ENCODE results near the gene ALG1L2.
"Not testable (repeated sequence)": the region's sequence is repeated elsewhere in the genome, so short reads cannot be mapped to it uniquely, and the experiment has no call there.

The ALG1L2 gene

GRCh38 chr3:130081351-130081881 is at the start of gene ALG1L2:
TSS of gene ALG1L2 (plus strand) at chr3:130081831. CDS start at chr3:130082017, 186 bp downstream.
- DNase-seq (ENCODE audit: low read depth) = no peak

- DNase-seq (ENCODE audit: low read depth) = not testable (repeated sequence)
Observed at GRCh38 chr3:130037126-130037815, 44.4 kb upstream of the ALG1L2 start.

- DNase-seq (ENCODE audit: low read depth) = not testable (repeated sequence)
Observed at GRCh38 chr3:130042736-130043135, 38.9 kb upstream of the ALG1L2 start.

GRCh38 chr3:130043658-130044057 is 38.0 kb upstream of the ALG1L2 start:
- DNase-seq (ENCODE audit: low read depth) = not testable (repeated sequence)

GRCh38 chr3:130044370-130044769 is 37.3 kb upstream of the ALG1L2 start:
- no peak for DNase-seq (ENCODE audit: low read depth)

- no peak for DNase-seq (ENCODE audit: low read depth)
Observed at GRCh38 chr3:130048726-130049125, 32.9 kb upstream of the ALG1L2 start.

- DNase-seq (ENCODE audit: low read depth) = not testable (repeated sequence)
Observed at GRCh38 chr3:130052366-130052765, 29.3 kb upstream of the ALG1L2 start.

- not testable (repeated sequence) for DNase-seq (ENCODE audit: low read depth)
Observed at GRCh38 chr3:130052965-130053364, 28.7 kb upstream of the ALG1L2 start.

GRCh38 chr3:130057536-130058266 is 23.9 kb upstream of the ALG1L2 start:
- DNase-seq (ENCODE audit: low read depth) = not testable (repeated sequence)

- peak; percentile 2 for DNase-seq (ENCODE audit: low read depth)
Observed at GRCh38 chr3:130058267-130058657, 23.4 kb upstream of the ALG1L2 start.

GRCh38 chr3:130058716-130059115 is 22.9 kb upstream of the ALG1L2 start:
- peak; percentile 64 for DNase-seq (ENCODE audit: low read depth)

GRCh38 chr3:130059162-130059561 is 22.5 kb upstream of the ALG1L2 start:
- DNase-seq (ENCODE audit: low read depth) = peak; percentile 6

GRCh38 chr3:130073582-130073981 is 8.0 kb upstream of the ALG1L2 start:
- DNase-seq (ENCODE audit: low read depth) = no peak

GRCh38 chr3:130077636-130078035 is 4.0 kb upstream of the ALG1L2 start:
- no peak for DNase-seq (ENCODE audit: low read depth)

GRCh38 chr3:130083363-130084090 is 1.9 kb downstream of the ALG1L2 start:
- DNase-seq (ENCODE audit: low read depth) = peak; percentile 9

GRCh38 chr3:130084436-130084980 is 2.9 kb downstream of the ALG1L2 start:
- no peak for DNase-seq (ENCODE audit: low read depth)

- no peak for DNase-seq (ENCODE audit: low read depth)
Observed at GRCh38 chr3:130085881-130086280, 4.2 kb downstream of the ALG1L2 start.

- not testable (repeated sequence) for DNase-seq (ENCODE audit: low read depth)
Observed at GRCh38 chr3:130086628-130087027, 5.0 kb downstream of the ALG1L2 start.

GRCh38 chr3:130088061-130088460 is 6.4 kb downstream of the ALG1L2 start:
- no peak for DNase-seq (ENCODE audit: low read depth)

- DNase-seq (ENCODE audit: low read depth) = peak; percentile 7
Observed at GRCh38 chr3:130090681-130091080, 9.1 kb downstream of the ALG1L2 start.

GRCh38 chr3:130091958-130092357 is 10.3 kb downstream of the ALG1L2 start:
- no peak for DNase-seq (ENCODE audit: low read depth)

GRCh38 chr3:130093741-130094391 is 12.2 kb downstream of the ALG1L2 start:
- DNase-seq (ENCODE audit: low read depth) = no peak

Data from amniotic epithelial cell (primary cell).